ENCODE results near the gene ARSB. TPM values are rescaled to one million over a fixed set of nuclear protein-coding genes. Genes with fewer than 3 reads are reported as not detected.

The ARSB gene
- total RNA-seq, 2 donors from 2014 or later = 28.1 TPM

GRCh38 chr5:78903861-78904260 is 81.2 kb downstream of the ARSB start:
- peaks cover 46% of the 10 kb centered on the region for H3K4me1 Mint-ChIP-seq

DNA sequence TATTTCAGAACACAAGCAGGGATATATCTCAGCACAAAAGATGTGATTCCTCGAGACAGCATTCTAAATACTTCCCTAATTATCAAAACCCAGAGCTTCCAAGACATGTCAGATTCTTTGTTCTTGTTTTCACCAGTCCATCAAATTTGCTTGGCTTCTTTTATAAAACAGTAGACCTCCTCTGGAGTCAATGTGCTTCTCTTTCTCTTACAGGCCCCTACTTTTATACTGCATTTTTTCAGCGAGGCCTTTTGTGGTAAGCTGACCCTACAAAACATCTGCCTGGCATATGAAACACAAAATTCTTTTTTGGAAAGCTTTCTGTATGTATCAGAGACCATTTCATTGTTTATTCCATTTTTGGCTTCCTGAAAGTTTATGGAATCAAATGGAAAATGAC is 81.8 kb downstream of the ARSB start:
- H3K4me1 Mint-ChIP-seq = peaks cover 41% of the 10 kb centered on the region
- H3K27ac ChIP-seq (ENCODE audit: low read depth, low read length) = peak overlapping the region; percentile 62

More at GRCh38 chr5:78903861-78904260, 81.2 kb downstream of the ARSB start:
- H3K36me3 Mint-ChIP-seq (ENCODE audit: low read depth) = peaks cover 8% of the 10 kb centered on the region
- DNase-seq = no peak
- Histone ChIP-seq H3K27ac (ENCODE audit: low read depth, low read length) (peak overlapping the region; percentile 62), H3K4me1 (ENCODE audit: control insufficient read depth, insufficient read depth, low read length) (peaks cover 15% of the 10 kb centered on the region), H3K27me3 (ENCODE audit: control insufficient read depth, insufficient read depth, low read length, poor library complexity, severe bottlenecking) (no peaks in the 10 kb centered on the region), H3K4me3 (ENCODE audit: low read length) (no peak overlapping the region), H3K9ac (ENCODE audit: extremely low read depth, low read length, poor library complexity, severe bottlenecking) (no peak overlapping the region), H3K9me3 (ENCODE audit: control insufficient read depth, low read length) (peaks cover 25% of the 10 kb centered on the region), H3K36me3 (ENCODE audit: control insufficient read depth, insufficient read depth, low read length) (no peaks in the 10 kb centered on the region)
- no peak for TF ChIP-seq CTCF (conservative IDR thresholded peaks at IDR 0.05)
- WGBS, 2 experiments (ENCODE audit: insufficient coverage in 1 of 2, insufficient read length in 1 of 2) = 92% methylated on average over 1 of the region's 1 CpG; no CpG with 5 or more reads in 1 of the 2 experiments
- H3K27me3 Mint-ChIP-seq (ENCODE audit: insufficient read depth) = no peaks in the 10 kb centered on the region
- no peak overlapping the region for H3K4me3 Mint-ChIP-seq
- no peak overlapping the region for H3K27ac Mint-ChIP-seq
- peaks cover 12% of the 10 kb centered on the region for H3K9me3 Mint-ChIP-seq

GRCh38 chr5:78899922-78900362 is 85.2 kb downstream of the ARSB start:
- peak overlapping the region; percentile 77 for H3K27ac Mint-ChIP-seq
- no peak overlapping the region for H3K4me3 Mint-ChIP-seq
- DNase-seq = peak; percentile 89
- peak; percentile 98 for TF ChIP-seq CTCF (conservative IDR thresholded peaks at IDR 0.05)
- 0 to 3% methylated on average over 3 of the region's 3 CpGs for WGBS, 2 experiments (ENCODE audit: insufficient coverage in 1 of 2, insufficient read length in 1 of 2)
- Histone ChIP-seq H3K36me3 (ENCODE audit: control insufficient read depth, insufficient read depth, low read length) (no peaks in the 10 kb centered on the region), H3K9me3 (ENCODE audit: control insufficient read depth, low read length) (peaks cover 35% of the 10 kb centered on the region), H3K27ac (ENCODE audit: low read depth, low read length) (no peak overlapping the region), H3K9ac (ENCODE audit: extremely low read depth, low read length, poor library complexity, severe bottlenecking) (no peak overlapping the region), H3K4me1 (ENCODE audit: control insufficient read depth, insufficient read depth, low read length) (no peaks in the 10 kb centered on the region), H3K4me3 (ENCODE audit: low read length) (no peak overlapping the region), H3K27me3 (ENCODE audit: control insufficient read depth, insufficient read depth, low read length, poor library complexity, severe bottlenecking) (no peaks in the 10 kb centered on the region)
- peaks cover 15% of the 10 kb centered on the region for H3K4me1 Mint-ChIP-seq
- H3K36me3 Mint-ChIP-seq (ENCODE audit: low read depth) = peaks cover 9% of the 10 kb centered on the region
- peaks cover 14% of the 10 kb centered on the region for H3K9me3 Mint-ChIP-seq
- no peaks in the 10 kb centered on the region for H3K27me3 Mint-ChIP-seq (ENCODE audit: insufficient read depth)

More for the DNA sequence above, 81.8 kb downstream of the ARSB start:
- DNase-seq = no peak
- no peak overlapping the region for H3K9ac ChIP-seq (ENCODE audit: extremely low read depth, low read length, poor library complexity, severe bottlenecking)
- Mint-ChIP-seq H3K9me3 (peaks cover 14% of the 10 kb centered on the region), H3K27me3 (ENCODE audit: insufficient read depth) (no peaks in the 10 kb centered on the region), H3K4me3 (no peak overlapping the region), H3K27ac (no peak overlapping the region), H3K36me3 (ENCODE audit: low read depth) (peaks cover 9% of the 10 kb centered on the region)
- no peaks in the 10 kb centered on the region for H3K27me3 ChIP-seq (ENCODE audit: control insufficient read depth, insufficient read depth, low read length, poor library complexity, severe bottlenecking)
- H3K4me1 ChIP-seq (ENCODE audit: control insufficient read depth, insufficient read depth, low read length) = peaks cover 10% of the 10 kb centered on the region
- no peak for TF ChIP-seq CTCF (conservative IDR thresholded peaks at IDR 0.05)
- no peaks in the 10 kb centered on the region for H3K36me3 ChIP-seq (ENCODE audit: control insufficient read depth, insufficient read depth, low read length)
- 74 to 80% methylated on average over 2 of the region's 2 CpGs for WGBS, 2 experiments (ENCODE audit: insufficient coverage in 1 of 2, insufficient read length in 1 of 2)
- no peak overlapping the region for H3K4me3 ChIP-seq (ENCODE audit: low read length)
- peaks cover 30% of the 10 kb centered on the region for H3K9me3 ChIP-seq (ENCODE audit: control insufficient read depth, low read length)

Data from endodermal cell (in vitro differentiated cells).